RWPE2 (cell line): ENCODE results near the gene BMF.
"Not testable (repeated sequence)": the region's sequence is repeated elsewhere in the genome, so short reads cannot be mapped to it uniquely, and the experiment has no call there.

Experiments used
- ATAC-seq: fragments of 200-7000 bp; cut with Tn5 transposase; 3 replicates; pipeline ENCODE4 v1.9.1; 2021; ENCODE audit warnings: low read depth
- DNase-seq: peaks from one replicate; pipeline ENCODE4 v3.0.0-alpha.2; 2020; ENCODE audit warnings: low spot score
- H3K27ac ChIP-seq: fragments of 450-650 bp; 2 replicates; pipeline ENCODE4 v1.5.1; 2017; ENCODE audit warnings: mild to moderate bottlenecking; ENCODE audit not compliant: poor library complexity, severe bottlenecking
- H3K27me3 ChIP-seq: fragments of 250-450 bp; sonication (Bioruptor Pico); 2 replicates; pipeline ENCODE4 v1.5.1; 2021; ENCODE audit warnings: mild to moderate bottlenecking, moderate library complexity; ENCODE audit not compliant: insufficient read depth, poor library complexity, severe bottlenecking
- H3K36me3 ChIP-seq: fragments of 250-450 bp; sonication (Bioruptor Pico); 2 replicates; pipeline ENCODE4 v1.5.1; 2020; ENCODE audit warnings: low read depth, mild to moderate bottlenecking, moderate library complexity
- H3K4me1 ChIP-seq: fragments of 250-450 bp; sonication (Bioruptor Pico); 2 replicates; pipeline ENCODE4 v1.5.1; 2021; ENCODE audit warnings: mild to moderate bottlenecking, moderate library complexity; ENCODE audit not compliant: insufficient read depth, poor library complexity, severe bottlenecking
- H3K4me3 ChIP-seq: fragments of 250-450 bp; sonication (Bioruptor Pico); 2 replicates; pipeline ENCODE4 v1.5.1; 2021; ENCODE audit warnings: mild to moderate bottlenecking, moderate library complexity; ENCODE audit not compliant: severe bottlenecking
- H3K9me3 ChIP-seq: fragments of 250-450 bp; sonication (Bioruptor Pico); 2 replicates; pipeline ENCODE4 v1.5.1; 2021; ENCODE audit warnings: mild to moderate bottlenecking, moderate library complexity; ENCODE audit not compliant: severe bottlenecking
- TF ChIP-seq, protein P1 (sequence below): fragments of 450-650 bp; IDR thresholded peaks from one replicate; pipeline ENCODE4 v1.5.1; 2017; ENCODE audit warnings: mild to moderate bottlenecking, moderate library complexity; ENCODE audit not compliant: poor library complexity, severe bottlenecking

The BMF gene

DNA sequence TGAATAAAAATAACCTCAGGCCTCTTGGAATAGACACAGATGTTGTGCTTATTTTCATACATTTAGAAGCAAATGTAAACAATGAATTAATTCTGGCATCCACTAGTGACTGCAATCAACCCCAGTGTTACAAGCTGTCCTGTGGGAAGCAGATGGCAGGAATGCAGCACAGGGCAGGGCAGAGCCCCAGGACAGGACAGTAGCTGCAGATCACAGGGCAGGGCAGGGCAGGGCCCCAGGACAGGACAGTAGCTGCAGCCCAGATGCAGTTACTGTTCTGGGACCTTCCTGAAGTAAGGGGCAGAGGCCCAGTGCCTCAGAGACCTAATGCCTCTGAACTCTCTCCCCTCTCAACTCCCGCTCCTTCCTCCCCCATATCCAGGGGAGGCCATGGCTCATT lies 14.3 kb upstream of the BMF start:
- not testable (repeated sequence) for DNase-seq, H3K36me3 ChIP-seq, H3K27ac ChIP-seq, ATAC-seq, H3K27me3 ChIP-seq, H3K9me3 ChIP-seq, H3K4me3 ChIP-seq
- H3K4me1 ChIP-seq = peaks cover 15% of the 10 kb centered on the region

DNA sequence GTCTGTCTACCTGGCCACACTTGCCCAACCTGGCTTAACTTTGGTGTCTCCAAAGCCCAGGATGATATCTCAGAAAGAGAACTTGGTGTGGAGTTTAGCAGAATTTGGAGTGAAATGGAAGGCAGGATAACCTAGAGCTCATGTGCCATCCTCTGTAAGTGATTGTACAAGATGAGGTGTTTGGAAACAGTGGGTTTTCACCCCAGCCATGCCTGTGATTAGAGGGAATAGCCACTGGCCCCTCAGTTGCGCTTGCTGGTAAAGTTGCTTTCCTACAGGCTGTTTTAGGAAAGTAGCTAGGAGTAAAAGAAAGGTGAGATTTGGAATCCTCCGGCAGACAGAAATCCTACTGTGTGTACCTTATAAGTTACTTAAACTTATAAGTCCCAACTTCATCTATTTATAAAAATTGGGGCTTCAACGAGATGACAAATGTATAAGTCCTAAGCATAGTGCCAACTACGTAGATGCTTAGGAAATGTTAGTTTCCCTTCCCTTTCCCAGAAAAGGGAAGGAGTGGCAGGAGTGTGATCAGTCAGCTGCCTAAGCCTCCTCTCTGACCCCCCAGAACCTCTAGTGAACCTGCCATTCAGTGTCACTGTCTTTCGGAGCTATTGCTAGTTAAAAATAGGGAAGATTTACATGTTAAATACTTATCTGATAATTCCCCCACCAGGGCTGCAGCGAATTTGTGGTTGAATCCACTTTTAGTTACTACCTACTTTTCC lies 13.4 kb upstream of the BMF start:
- TF ChIP-seq, protein P1, sequence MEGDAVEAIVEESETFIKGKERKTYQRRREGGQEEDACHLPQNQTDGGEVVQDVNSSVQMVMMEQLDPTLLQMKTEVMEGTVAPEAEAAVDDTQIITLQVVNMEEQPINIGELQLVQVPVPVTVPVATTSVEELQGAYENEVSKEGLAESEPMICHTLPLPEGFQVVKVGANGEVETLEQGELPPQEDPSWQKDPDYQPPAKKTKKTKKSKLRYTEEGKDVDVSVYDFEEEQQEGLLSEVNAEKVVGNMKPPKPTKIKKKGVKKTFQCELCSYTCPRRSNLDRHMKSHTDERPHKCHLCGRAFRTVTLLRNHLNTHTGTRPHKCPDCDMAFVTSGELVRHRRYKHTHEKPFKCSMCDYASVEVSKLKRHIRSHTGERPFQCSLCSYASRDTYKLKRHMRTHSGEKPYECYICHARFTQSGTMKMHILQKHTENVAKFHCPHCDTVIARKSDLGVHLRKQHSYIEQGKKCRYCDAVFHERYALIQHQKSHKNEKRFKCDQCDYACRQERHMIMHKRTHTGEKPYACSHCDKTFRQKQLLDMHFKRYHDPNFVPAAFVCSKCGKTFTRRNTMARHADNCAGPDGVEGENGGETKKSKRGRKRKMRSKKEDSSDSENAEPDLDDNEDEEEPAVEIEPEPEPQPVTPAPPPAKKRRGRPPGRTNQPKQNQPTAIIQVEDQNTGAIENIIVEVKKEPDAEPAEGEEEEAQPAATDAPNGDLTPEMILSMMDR = no peak
- H3K27ac ChIP-seq = no peak overlapping the region
- no peaks in the 10 kb centered on the region for H3K36me3 ChIP-seq
- peaks cover 15% of the 10 kb centered on the region for H3K4me1 ChIP-seq
- H3K4me3 ChIP-seq = no peak overlapping the region
- ATAC-seq = no peak
- H3K27me3 ChIP-seq = no peaks in the 10 kb centered on the region
- no peaks in the 10 kb centered on the region for H3K9me3 ChIP-seq
- no peak for DNase-seq

DNA sequence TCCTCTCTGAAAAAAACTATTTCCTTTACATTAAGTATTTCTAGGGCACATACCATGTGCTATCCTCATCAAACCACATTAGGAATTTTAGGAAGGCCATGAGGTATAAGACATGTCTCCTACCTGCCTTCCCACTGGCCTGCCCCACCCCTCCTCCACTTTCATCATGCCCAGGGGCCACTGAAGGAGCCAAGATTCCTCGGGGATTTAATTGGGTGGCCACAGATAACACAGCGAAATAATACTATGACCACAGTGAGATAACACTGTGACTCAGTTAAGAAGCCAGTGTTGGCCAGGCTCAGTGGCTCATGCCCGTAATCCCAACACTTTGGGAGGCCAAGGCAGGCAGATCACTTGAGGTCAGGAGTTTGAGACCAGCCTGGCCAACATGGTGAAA lies 9.8 kb upstream of the BMF start:
- H3K27ac ChIP-seq = no peak overlapping the region
- H3K36me3 ChIP-seq = no peaks in the 10 kb centered on the region
- no peaks in the 10 kb centered on the region for H3K9me3 ChIP-seq
- ATAC-seq (peak; percentile 24; the same call in 1 of the 3 replicates), DNase-seq (no peak)
- TF ChIP-seq, protein P1 = no peak
- no peaks in the 10 kb centered on the region for H3K4me1 ChIP-seq
- H3K27me3 ChIP-seq = no peaks in the 10 kb centered on the region
- H3K4me3 ChIP-seq = no peak overlapping the region

DNA sequence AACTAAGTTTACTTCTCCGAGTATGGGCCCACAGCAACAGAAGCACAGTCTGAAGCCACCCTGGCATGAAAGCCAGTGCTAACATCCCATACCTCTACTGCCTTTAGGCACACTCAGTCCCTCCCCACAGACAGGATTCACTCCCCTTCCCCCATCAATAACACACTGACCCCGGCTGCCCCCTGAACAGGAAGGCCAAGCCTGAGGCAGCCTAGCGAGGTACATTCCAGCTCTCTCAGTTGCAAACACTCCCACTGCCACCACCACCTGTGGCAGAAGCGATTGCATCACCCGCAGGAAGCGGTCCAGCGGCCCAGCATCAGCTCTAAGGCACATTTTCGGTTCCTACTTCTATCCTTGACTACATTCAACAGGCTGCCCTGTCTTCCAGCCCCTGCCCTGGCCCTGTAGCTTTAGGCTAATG lies 7.0 kb upstream of the BMF start:
- DNase-seq = no peak
- H3K4me3 ChIP-seq = no peak overlapping the region
- TF ChIP-seq, protein P1 = no peak

DNA sequence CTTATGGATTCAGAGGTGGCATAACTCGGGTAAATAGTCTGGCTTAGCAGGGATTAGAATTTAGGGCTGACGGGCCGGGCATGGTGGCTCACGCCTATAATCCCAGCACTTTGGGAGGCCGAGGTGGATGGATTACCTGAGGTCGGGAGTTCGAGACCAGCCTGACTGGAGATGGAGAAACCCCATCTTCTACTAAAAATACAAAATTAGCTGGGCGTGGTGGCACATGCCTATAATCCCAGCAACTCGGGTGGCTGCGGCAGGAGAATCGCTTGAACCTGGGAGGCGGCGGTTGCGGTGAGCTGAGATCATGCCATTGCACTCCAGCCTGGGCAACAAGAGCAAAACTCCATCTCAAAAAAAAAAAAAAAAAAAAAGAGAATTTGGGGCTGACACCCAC lies 6.4 kb upstream of the BMF start:
- H3K36me3 ChIP-seq, DNase-seq, H3K4me3 ChIP-seq, H3K27ac ChIP-seq, ATAC-seq, H3K9me3 ChIP-seq, H3K4me1 ChIP-seq, H3K27me3 ChIP-seq: not testable (repeated sequence)

More for the DNA sequence above, 7.0 kb upstream of the BMF start:
- H3K4me1 ChIP-seq = no peaks in the 10 kb centered on the region
- no peaks in the 10 kb centered on the region for H3K9me3 ChIP-seq
- no peaks in the 10 kb centered on the region for H3K36me3 ChIP-seq
- peak; percentile 61 for ATAC-seq
- no peaks in the 10 kb centered on the region for H3K27me3 ChIP-seq
- no peak overlapping the region for H3K27ac ChIP-seq

DNA sequence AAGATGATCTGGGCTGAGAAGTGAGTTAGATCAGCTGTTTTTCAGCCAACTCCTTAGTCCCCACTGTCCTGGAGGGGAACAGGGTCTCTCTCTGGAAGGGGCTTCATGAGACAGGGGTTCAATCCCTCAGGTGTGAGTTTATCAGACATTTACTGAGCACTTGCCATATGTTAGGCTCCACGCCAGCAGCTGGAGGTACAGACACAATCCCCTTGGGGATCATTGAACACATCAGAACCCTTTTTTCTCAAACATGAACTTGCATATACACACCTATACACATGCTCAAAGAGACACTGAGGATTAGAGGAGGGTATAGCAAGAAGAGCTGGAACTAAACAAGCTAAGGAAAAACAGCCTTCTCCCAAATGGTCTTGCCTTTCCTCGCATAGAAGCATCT lies 5.5 kb upstream of the BMF start:
- H3K36me3 ChIP-seq = no peaks in the 10 kb centered on the region
- no peaks in the 10 kb centered on the region for H3K27me3 ChIP-seq
- no peaks in the 10 kb centered on the region for H3K9me3 ChIP-seq
- DNase-seq = no peak
- no peak overlapping the region for H3K27ac ChIP-seq
- no peak overlapping the region for H3K4me3 ChIP-seq
- no peaks in the 10 kb centered on the region for H3K4me1 ChIP-seq
- no peak for ATAC-seq
- TF ChIP-seq, protein P1 = no peak
